Measurements from ENCODE around the gene NFIB.

GRCh38 chr9:14336244-14336643 lies 22.3 kb upstream of the NFIB start:
- TF ChIP-seq, protein P1, sequence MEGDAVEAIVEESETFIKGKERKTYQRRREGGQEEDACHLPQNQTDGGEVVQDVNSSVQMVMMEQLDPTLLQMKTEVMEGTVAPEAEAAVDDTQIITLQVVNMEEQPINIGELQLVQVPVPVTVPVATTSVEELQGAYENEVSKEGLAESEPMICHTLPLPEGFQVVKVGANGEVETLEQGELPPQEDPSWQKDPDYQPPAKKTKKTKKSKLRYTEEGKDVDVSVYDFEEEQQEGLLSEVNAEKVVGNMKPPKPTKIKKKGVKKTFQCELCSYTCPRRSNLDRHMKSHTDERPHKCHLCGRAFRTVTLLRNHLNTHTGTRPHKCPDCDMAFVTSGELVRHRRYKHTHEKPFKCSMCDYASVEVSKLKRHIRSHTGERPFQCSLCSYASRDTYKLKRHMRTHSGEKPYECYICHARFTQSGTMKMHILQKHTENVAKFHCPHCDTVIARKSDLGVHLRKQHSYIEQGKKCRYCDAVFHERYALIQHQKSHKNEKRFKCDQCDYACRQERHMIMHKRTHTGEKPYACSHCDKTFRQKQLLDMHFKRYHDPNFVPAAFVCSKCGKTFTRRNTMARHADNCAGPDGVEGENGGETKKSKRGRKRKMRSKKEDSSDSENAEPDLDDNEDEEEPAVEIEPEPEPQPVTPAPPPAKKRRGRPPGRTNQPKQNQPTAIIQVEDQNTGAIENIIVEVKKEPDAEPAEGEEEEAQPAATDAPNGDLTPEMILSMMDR (conservative IDR thresholded peaks at IDR 0.05 in 1 of 2, IDR thresholded peaks at IDR 0.05 in 1 of 2; ENCODE audit: low read depth in 1 of 2, low read length in 2 of 2) = no peak
- TF ChIP-seq EZH2 (IDR thresholded peaks at IDR 0.05; ENCODE audit: low read length, missing control alignments) = no peak
